Neural progenitor cell (in vitro differentiated cells): ENCODE results near the gene SRRM4. TPM values are rescaled to one million over a fixed set of nuclear protein-coding genes. Genes with fewer than 3 reads are reported as not detected.

ENCODE experiments used
- DNase-seq: peaks from one replicate; pipeline ENCODE4 v3.0.0-alpha.2; 2016; ENCODE audit warnings: low spot score
- H2AFZ ChIP-seq: fragments of 200-600 bp; sonication (generic); replicated peaks from 2 replicates; pipeline ENCODE4 v1.6.1; 2016; ENCODE audit warnings: antibody characterized with exemption
- H3F3A ChIP-seq: fragments of 200-600 bp; sonication (generic); 2 replicates; pipeline ENCODE4 v1.6.1; 2016; ENCODE audit warnings: antibody characterized with exemption, low read depth
- H3K27ac ChIP-seq: fragments of 200-600 bp; sonication (generic); 2 replicates; pipeline ENCODE4 v1.5.1; 2016; ENCODE audit warnings: mild to moderate bottlenecking
- H3K27me3 ChIP-seq: fragments of 200-600 bp; sonication (generic); 2 replicates; pipeline ENCODE4 v1.6.1; 2016; ENCODE audit warnings: mild to moderate bottlenecking, moderate library complexity
- H3K36me3 ChIP-seq: fragments of 200-600 bp; sonication (generic); 2 replicates; pipeline ENCODE4 v1.5.1; 2016
- H3K4me1 ChIP-seq: fragments of 200-600 bp; sonication (generic); 2 replicates; pipeline ENCODE4 v1.6.1; 2016; ENCODE audit warnings: mixed run types
- H3K4me2 ChIP-seq: fragments of 200-600 bp; sonication (generic); 2 replicates; pipeline ENCODE4 v1.6.1; 2016
- H3K4me3 ChIP-seq: fragments of 200-600 bp; sonication (generic); 2 replicates; pipeline ENCODE4 v1.5.1; 2016
- H3K79me2 ChIP-seq: fragments of 200-600 bp; sonication (generic); 2 replicates; pipeline ENCODE4 v1.6.1; 2016; ENCODE audit warnings: low read depth
- H3K9ac ChIP-seq: fragments of 200-600 bp; sonication (generic); 2 replicates; pipeline ENCODE4 v1.6.1; 2016
- H3K9me3 ChIP-seq: fragments of 200-600 bp; sonication (generic); 2 replicates; pipeline ENCODE4 v1.5.1; 2016; ENCODE audit warnings: low read depth
- H4K20me1 ChIP-seq: fragments of 200-600 bp; sonication (generic); 2 replicates; pipeline ENCODE4 v1.6.1; 2016; ENCODE audit warnings: low read depth
- H3K27ac Mint-ChIP-seq: 3 replicates; pipeline ENCODE4 v1.8.0; 2021; ENCODE audit warnings: mixed read lengths
- H3K27me3 Mint-ChIP-seq: 2 replicates; pipeline ENCODE4 v1.8.0; 2022; ENCODE audit warnings: low read depth, mild to moderate bottlenecking, inconsistent platforms, moderate library complexity, mixed read lengths; ENCODE audit not compliant: insufficient read depth
- H3K36me3 Mint-ChIP-seq: 3 replicates; pipeline ENCODE4 v1.8.0; 2021; ENCODE audit warnings: mixed read lengths
- H3K4me1 Mint-ChIP-seq: 3 replicates; pipeline ENCODE4 v1.8.0; 2021; ENCODE audit warnings: mixed read lengths
- H3K4me3 Mint-ChIP-seq: 3 replicates; pipeline ENCODE4 v1.8.0; 2021; ENCODE audit warnings: mild to moderate bottlenecking, moderate library complexity, mixed read lengths
- H3K9me3 Mint-ChIP-seq: 3 replicates; pipeline ENCODE4 v1.8.0; 2020; ENCODE audit warnings: mixed read lengths
- EZH2 ChIP-seq: fragments of 200-600 bp; sonication (generic); IDR thresholded peaks from 2 replicates; pipeline ENCODE4 v1.6.1; 2017; ENCODE audit warnings: antibody characterized with exemption, mild to moderate bottlenecking, moderate library complexity
- EZH2phosphoT487 ChIP-seq: fragments of 200-600 bp; sonication (generic); IDR thresholded peaks from 2 replicates; pipeline ENCODE4 v1.6.1; 2017; ENCODE audit warnings: antibody characterized with exemption
- total RNA-seq: library from RNA; depleted of rRNA; stranded (reverse); fragments of >200 nt; gene quantifications from 2 replicates; pipeline ENCODE4 v1.2.3, GENCODE V29; 2015; ENCODE audit warnings: low replicate concordance
- TF ChIP-seq, protein P1 (sequence below): fragments of 200-600 bp; sonication (generic); IDR thresholded peaks from 2 replicates; pipeline ENCODE4 v1.5.1; 2017; ENCODE audit warnings: antibody characterized with exemption, mild to moderate bottlenecking

Gene SRRM4
- total RNA-seq, 1 donor from 2014 or later = 0.07 TPM

GRCh38 chr12:119151445-119152026 is 170.2 kb downstream of the SRRM4 start:
- DNase-seq = no peak
- no peak overlapping the region for H3K27ac Mint-ChIP-seq
- Histone ChIP-seq H3F3A (peaks cover 20% of the 10 kb centered on the region), H3K9ac (no peak overlapping the region), H3K36me3 (no peaks in the 10 kb centered on the region), H3K27me3 (no peaks in the 10 kb centered on the region), H3K79me2 (no peaks in the 10 kb centered on the region), H3K4me3 (no peak overlapping the region), H3K9me3 (no peaks in the 10 kb centered on the region), H3K4me2 (no peak overlapping the region), H2AFZ (no peak overlapping the region), H3K27ac (no peak overlapping the region), H3K4me1 (peaks cover 6% of the 10 kb centered on the region), H4K20me1 (no peaks in the 10 kb centered on the region)
- no peaks in the 10 kb centered on the region for H3K36me3 Mint-ChIP-seq
- peaks cover 5% of the 10 kb centered on the region for H3K9me3 Mint-ChIP-seq
- H3K27me3 Mint-ChIP-seq = peaks cover 11% of the 10 kb centered on the region
- H3K4me3 Mint-ChIP-seq = no peak overlapping the region
- TF ChIP-seq EZH2 = no peak
- TF ChIP-seq, protein P1, sequence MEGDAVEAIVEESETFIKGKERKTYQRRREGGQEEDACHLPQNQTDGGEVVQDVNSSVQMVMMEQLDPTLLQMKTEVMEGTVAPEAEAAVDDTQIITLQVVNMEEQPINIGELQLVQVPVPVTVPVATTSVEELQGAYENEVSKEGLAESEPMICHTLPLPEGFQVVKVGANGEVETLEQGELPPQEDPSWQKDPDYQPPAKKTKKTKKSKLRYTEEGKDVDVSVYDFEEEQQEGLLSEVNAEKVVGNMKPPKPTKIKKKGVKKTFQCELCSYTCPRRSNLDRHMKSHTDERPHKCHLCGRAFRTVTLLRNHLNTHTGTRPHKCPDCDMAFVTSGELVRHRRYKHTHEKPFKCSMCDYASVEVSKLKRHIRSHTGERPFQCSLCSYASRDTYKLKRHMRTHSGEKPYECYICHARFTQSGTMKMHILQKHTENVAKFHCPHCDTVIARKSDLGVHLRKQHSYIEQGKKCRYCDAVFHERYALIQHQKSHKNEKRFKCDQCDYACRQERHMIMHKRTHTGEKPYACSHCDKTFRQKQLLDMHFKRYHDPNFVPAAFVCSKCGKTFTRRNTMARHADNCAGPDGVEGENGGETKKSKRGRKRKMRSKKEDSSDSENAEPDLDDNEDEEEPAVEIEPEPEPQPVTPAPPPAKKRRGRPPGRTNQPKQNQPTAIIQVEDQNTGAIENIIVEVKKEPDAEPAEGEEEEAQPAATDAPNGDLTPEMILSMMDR = no peak
- H3K4me1 Mint-ChIP-seq = peaks cover 19% of the 10 kb centered on the region

DNA sequence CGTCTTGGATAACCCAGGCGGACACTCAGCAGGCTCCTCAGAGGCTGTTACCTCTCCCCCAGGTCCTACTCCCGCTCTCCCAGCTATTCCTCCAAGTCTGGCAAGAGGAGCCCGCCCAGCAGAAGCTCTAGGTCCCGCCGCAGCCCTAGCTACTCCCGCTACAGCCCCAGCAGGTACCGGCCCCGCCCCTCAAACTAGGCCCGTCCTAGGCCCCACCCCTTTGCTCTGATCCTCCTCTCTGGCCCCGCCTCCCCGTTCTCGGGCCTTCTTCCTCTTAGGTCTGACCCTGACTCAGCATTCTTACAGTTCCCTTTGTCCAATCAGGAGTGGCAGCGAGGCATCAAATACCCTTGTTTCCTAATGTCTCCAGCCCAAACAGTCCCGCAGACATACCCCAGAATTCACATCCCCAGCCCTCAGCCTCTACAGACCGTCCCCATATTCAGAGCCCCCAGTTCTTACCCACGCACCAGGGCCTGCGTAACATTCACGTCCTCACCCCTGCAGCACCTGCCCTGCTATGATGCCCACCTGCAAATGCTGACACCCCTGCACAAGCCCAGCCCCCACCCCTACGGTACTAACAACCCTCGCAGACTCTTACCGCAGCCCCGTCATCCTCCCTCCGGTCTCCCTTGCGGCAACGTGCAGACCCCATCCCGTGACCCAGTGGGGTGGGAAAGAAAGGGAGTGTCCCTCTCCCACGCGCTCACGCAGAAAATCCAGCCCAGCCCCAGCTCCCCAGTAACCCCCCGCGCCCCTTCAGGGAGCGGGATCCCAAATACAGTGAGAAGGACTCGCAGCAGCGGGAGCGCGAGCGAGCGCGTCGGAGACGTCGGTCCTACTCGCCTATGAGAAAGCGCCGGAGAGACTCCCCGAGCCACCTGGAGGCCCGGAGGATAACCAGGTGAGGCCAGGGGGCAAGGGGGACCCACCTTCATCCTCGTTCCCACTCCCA is 172.4 kb downstream of the SRRM4 start:
- Histone ChIP-seq H4K20me1 (no peaks in the 10 kb centered on the region), H3K9me3 (no peaks in the 10 kb centered on the region), H3K36me3 (no peaks in the 10 kb centered on the region), H3K27ac (no peak overlapping the region), H2AFZ (peak overlapping the region; percentile 86), H3K4me1 (peaks cover 6% of the 10 kb centered on the region), H3K27me3 (no peaks in the 10 kb centered on the region), H3K9ac (no peak overlapping the region), H3K4me3 (peak overlapping the region; percentile 52), H3K4me2 (peak overlapping the region; percentile 84), H3F3A (peaks cover 20% of the 10 kb centered on the region), H3K79me2 (no peaks in the 10 kb centered on the region)
- no peaks in the 10 kb centered on the region for H3K36me3 Mint-ChIP-seq
- peak; percentile 98 for DNase-seq
- H3K4me3 Mint-ChIP-seq = peak overlapping the region; percentile 5
- TF ChIP-seq EZH2phosphoT487 (no peak), EZH2 (no peak)
- TF ChIP-seq, protein P1 = no peak
- peaks cover 5% of the 10 kb centered on the region for H3K9me3 Mint-ChIP-seq
- peaks cover 13% of the 10 kb centered on the region for H3K27me3 Mint-ChIP-seq
- H3K27ac Mint-ChIP-seq = peak overlapping the region; percentile 78
- H3K4me1 Mint-ChIP-seq = peaks cover 7% of the 10 kb centered on the region

GRCh38 chr12:119154435-119154818 is 173.1 kb downstream of the SRRM4 start:
- peaks cover 5% of the 10 kb centered on the region for H3K9me3 Mint-ChIP-seq
- H3K36me3 Mint-ChIP-seq = no peaks in the 10 kb centered on the region
- TF ChIP-seq EZH2phosphoT487 (no peak), EZH2 (no peak)
- TF ChIP-seq, protein P1 = no peak
- no peak overlapping the region for H3K27ac ChIP-seq
- H2AFZ ChIP-seq = peak overlapping the region; percentile 86
- no peaks in the 10 kb centered on the region for H4K20me1 ChIP-seq
- no peak overlapping the region for H3K4me3 Mint-ChIP-seq
- H3K36me3 ChIP-seq = no peaks in the 10 kb centered on the region
- H3K27me3 ChIP-seq = no peaks in the 10 kb centered on the region
- H3K9me3 ChIP-seq = no peaks in the 10 kb centered on the region
- peaks cover 7% of the 10 kb centered on the region for H3K4me1 Mint-ChIP-seq
- H3K79me2 ChIP-seq = no peaks in the 10 kb centered on the region
- no peak overlapping the region for H3K9ac ChIP-seq
- peaks cover 12% of the 10 kb centered on the region for H3K27me3 Mint-ChIP-seq
- DNase-seq = peak; percentile 88
- peaks cover 20% of the 10 kb centered on the region for H3F3A ChIP-seq
- peak overlapping the region; percentile 84 for H3K4me2 ChIP-seq
- no peak overlapping the region for H3K27ac Mint-ChIP-seq
- H3K4me1 ChIP-seq = peaks cover 6% of the 10 kb centered on the region
- peak overlapping the region; percentile 52 for H3K4me3 ChIP-seq
